Anterior cingulate cortex (tissue), 58 donors: ENCODE results near the gene NDUFB5.
"Not testable (repeated sequence)": the region's sequence is repeated elsewhere in the genome, so short reads cannot be mapped to it uniquely, and the experiment has no call there.

Experiments
- DNase-seq, 58 donors: peaks; one replicate each; lab custom pipeline; 2025; lab: John Stamatoyannopoulos, UW

The NDUFB5 gene

DNA sequence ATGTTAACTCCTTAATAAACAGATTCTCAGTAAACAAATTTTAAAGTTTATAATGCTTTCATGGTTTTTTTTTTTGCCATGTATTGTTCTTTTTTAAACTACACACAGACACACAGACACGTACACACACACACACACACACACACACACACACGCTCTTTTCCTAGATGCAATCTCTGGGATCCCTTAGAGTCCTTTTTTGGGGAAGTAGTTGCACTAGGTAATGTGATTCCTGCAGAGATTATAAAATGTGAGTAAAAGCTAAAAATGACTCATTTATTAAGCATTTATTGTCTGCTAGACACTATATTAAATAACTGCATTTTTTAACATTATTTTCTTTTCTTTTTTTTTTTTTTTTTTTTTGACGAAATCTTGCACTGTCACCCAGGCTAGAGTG, 19.9 kb downstream of the NDUFB5 start:
- no peak for DNase-seq

DNA sequence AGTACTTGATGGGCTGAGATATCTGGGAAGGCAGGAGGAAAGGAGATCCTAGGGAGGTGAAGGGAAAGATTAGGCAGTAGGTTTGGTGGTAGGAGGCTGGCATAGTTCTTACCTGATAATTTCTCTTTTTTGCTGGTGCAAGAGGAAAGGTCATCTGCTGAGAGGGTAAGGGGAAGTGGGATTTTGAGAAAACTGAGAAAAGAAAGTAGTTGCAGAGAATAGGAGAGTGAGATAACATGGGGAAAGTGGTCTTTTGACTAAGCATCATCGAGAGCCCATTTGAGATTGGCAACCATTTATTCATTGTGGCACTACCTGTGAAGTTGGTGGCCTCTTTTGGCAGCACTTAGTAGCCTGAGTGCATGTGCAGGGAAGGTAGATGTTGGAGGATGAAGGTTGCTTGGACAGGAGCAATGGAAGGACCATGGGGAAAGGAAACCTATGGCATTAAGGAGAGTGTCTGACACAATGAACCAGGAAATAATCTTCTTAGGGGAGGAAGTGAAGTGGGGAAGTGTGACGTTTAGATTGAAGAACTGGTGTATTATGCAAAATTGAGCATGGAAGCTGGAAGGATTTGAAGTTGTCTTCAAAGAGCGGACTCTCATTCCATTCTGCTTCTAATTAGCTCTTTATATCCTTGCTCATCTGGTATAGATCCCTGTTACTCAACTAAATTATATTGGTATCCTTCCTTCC, 26.3 kb downstream of the NDUFB5 start:
- DNase-seq, result no peak

DNA sequence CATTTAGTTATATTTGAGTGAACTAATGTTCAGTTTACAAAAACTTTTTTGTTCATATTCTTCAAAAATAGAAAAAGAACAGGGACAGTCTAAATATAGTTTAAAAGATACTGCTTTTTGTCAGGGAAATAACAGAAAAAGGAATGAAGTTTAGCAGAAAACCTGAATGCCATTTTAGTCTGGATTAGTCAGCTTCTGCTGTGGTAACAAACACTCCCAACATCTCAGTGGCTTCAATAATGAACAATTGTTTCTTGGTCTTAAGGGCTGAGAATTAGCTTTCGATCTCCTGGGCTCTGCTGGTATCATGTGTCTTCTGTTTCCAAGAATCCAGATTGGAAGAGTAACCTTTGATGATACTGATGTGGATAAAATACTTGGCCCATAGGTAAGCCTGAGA, 35.9 kb downstream of the NDUFB5 start:
- no peak for DNase-seq

DNA sequence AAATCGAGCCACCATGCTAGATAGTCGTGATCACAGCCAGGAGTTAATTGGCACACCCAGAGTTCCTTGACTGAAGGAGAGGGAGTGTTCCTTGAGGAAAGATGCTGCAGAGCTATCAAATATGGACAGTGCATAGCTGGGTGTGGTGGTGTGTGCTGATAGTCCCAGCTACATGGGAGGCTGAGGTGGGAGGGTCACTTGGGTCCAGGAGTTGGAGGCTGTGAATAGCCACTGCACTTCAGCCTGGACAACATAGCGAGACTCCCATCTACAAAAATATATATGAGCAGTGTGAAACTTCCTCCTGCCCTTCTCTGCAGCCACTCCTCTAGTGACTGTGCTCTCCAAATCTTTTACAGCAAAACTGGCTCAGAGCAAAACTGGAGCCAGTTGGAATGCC, 38.3 kb downstream of the NDUFB5 start:
- no peak for DNase-seq

DNA sequence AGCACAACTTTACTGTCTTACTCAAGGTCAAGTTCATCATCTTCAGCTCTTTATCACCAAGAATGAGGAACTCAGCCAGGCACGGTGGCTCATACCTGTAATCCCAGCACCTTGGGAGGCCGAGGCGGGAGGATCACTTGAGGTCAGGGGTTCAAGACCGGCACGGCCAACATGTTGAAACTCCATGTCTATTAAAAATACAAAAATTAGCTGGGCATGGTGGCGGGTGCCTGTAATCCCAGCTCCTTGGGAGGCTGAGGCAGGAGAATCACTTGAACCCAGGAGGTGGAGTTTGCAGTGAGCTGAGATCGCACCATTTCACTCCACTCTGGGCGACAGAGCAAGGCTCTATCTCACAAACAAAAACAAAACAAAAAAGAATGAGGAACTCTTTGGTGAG, 39.2 kb downstream of the NDUFB5 start:
- not testable (repeated sequence) for DNase-seq

DNA sequence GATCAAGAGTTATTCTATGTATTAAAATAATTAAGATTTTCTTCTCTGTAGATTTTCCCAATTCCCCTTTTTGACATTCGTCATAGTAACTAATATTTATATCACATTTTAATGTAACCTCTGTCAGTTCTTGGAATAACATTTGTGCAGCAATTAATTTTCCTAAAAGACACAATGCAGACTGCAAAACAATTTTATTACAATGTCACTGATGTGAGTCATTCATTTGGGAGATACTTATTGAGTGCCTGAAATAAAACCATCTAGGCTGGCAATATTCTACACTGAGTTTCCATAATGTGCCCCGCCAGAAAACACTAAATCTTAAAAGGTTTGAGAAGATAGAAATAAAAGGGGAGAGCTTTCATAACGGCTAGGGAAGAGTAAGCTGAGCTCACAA, 41.6 kb downstream of the NDUFB5 start:
- no peak for DNase-seq

DNA sequence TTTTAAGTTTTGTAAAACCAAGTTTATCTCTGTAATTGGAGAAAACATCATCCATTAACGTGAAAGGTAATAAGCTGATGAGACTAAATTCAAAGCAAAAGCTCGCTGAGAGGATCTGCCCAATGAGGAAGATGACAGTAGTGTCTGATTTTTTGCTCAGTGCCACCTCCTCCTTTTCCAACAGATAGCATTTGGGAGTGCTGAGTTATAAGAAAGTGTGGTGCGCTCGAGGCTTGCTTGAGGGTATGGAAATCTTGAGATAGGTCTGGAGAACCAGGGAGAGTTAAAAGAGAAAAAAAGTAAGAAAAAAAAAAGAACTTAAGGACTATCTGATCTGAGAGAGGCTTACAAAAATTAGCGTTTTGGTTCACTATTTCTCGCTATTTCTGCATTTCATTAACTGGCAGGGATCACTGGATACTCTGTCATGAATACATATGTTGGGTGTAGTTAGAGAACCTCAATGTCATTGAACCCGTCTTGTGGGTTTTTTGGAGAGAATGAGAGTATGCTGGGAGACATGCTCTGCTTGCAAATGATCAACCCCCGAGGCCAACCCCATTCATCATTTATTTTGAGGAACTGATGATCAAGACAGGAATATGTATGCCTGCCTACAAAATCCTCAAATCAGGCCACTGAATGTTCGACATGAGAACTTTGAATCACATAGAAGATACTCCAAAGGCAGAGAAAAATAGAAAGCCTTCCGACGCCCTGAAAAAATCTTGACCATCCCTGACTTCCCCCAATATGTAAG, 47.3 kb downstream of the NDUFB5 start:
- peak in 3 of 58 donors; percentile 2 to 51 (median 31) for DNase-seq

DNA sequence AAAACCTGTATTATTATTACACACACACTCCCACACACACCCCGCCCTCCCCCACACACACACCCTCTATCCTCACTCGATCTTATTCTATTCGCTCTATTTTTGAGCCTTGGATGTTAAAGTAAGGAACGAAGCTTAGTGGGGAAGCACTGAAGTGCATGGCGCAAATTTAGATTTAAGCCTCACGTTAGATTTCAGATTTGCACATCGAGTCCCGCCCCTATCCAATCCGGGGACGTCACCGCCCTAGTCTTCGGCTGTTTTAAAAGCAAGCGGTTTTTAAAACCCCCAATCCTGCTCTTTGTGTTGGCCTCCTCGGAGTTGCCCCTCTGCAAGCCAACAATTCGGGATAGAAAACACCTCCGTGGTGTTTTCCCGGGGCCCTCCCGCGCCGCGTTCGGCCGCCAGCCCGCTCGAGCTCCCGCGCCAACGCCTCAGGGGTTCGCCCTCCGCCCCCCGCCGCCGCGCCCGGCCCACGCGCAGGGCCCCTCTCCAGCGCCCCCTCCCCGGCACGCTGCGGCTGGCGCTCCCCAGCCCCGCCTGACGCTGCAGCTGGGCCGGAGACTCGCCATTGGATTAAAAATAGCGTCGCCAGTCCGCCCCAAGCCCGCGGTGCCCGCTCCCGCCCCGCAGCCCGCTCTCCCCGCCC, 48.0 kb downstream of the NDUFB5 start, which contains the start of gene USP13:
TSS of gene USP13 (plus strand) at position 594 of the 649 bp plus-strand sequence. CDS start 186 bp downstream, outside the sequence.
- peak in 57 of 58 donors; percentile 31 to 87 (median 73) for DNase-seq

DNA sequence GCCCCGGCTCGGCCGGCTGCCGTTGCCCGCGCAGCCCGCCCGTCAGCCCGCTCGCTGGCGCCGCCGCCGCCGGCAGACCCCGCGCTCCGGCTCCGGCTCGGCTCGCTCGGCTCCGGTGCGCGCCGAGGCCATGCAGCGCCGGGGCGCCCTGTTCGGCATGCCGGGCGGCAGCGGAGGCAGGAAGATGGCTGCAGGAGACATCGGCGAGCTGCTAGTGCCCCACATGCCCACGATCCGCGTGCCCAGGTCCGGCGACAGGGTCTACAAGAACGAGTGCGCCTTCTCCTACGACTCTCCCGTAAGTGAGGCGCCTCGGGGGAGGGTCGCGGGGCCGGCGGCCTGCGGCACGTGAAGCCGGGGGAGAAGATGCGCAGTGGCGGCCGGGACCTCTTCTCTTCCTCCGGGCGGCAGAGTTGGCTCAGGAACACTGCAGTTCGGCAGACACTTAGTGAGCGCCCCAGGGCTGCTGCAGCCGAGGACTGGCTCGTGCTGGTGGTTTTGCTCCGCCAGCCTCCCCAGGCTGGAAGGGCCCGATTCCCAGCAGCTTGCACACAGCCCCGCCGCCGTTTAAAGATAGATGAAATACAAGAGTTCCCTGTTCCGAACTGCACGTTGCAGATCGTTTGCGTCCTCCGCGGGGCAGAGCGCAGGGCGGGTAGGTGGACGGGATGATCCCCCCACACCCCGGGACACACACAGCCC, 48.7 kb downstream of the NDUFB5 start:
- peak in 57 of 58 donors; percentile 12 to 86 (median 72) for DNase-seq

DNA sequence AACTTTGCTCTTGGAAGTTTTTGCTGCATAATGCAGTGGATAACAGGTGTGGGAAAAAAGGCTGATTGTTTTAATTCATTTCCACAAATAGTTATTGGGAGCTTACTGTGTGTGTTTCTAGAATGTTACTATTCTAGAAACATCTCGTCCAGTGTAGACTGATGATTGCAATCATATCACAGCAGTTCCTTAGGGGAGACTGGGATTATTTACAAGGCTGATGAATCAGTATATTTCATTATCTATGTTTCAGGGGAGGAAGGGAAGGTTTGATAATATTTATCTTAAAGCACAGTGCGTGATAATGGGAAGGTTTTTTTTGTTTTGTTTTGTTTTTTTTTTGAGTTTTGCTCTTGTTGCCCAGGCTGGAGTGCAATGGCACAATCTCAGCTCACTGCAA, 50.6 kb downstream of the NDUFB5 start:
- no peak for DNase-seq

DNA sequence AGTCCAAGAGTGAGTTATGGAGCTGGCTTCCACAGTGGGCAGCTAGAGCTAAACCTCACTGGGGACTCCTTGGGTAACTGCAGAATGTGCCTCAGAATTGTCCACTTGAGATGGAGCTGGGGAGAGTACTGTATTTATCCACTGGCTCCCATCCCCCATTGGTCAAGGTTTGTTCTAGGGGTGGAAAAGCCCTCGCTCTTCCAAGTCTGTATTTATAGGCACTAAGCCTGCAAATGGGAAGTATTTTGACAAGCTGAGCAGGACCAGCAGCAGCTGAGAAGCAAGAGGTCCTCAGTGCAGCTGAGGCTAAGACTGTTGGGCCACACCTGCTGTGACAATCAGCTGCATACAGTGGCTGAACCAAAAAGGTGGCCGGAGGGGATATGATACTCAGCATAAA, 54.0 kb downstream of the NDUFB5 start:
- no peak for DNase-seq

DNA sequence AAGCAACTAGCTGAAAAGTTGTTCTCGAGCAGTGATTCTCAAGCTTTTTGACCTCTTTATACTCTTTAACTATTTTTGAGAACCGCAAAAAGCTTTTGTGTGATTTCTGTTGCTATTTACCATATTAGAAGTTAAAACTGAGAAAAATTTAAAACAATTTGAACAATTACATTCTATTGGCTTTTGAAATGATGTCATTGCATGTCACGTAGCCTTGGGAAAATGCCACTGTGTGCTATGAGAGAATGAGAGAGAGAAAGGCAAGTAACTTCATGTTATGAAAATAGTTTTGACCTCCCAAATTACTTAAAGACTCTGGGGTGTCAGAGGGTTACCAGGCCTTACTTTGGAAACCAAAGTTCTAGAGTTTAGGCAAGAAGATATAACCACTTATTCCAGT, 56.3 kb downstream of the NDUFB5 start:
- DNase-seq, result no peak

DNA sequence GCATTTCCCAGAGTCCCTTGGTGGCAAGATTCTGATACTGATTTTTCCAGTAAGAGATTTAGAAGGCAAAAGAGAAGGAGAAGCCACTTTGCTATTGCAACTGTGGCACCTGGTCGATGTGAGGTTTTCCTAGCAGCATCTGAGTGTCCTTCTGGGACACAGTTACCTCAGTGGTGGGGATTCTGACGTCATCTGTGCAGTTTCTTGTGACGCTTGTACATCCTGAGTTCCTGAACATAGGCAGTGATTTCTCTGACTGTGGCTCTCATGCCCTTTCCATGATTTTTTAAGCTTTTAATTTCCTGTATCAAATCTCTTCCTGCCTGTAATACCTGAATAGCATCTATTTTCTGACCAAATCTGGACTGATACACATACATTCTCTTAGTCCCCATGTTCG, 57.2 kb downstream of the NDUFB5 start:
- DNase-seq, result no peak

DNA sequence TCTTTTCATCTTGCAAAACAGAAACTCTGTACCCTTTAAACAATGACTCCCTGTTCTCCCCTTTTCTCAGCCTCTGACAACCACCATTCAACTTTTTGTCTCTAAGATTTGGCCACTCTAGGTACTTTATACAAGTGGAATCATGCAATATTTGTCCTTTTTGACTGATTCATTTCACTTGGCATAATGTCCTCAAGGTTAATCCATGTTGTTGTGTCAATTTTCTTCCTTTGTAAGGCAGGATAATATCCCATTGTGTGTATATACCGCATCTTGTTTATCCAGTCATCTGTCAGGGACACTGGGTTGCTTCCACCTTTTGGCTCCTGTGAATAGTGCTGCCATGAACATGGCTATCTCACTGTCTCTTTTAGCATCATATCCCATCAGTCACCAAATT, 58.5 kb downstream of the NDUFB5 start:
- no peak for DNase-seq

DNA sequence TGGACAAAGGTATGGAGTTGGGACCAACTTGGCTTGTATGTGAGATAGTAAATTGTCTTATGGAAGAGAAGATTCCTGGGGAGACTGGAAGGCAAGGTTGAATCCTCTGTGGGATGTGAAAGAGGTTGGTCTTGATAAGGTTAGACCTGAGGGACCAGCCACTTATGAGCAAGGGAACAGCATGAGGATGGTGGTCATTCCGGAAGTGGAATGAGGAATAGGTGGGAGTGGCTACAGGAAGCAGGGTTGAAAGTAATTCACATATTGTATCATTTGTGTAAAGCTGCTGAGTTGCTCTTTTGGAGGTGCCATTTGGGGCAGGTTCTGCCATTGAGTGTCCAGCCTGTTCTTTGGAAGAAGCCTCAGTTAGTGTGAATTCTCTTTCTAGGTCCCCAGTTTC, 61.4 kb downstream of the NDUFB5 start:
- no peak for DNase-seq

DNA sequence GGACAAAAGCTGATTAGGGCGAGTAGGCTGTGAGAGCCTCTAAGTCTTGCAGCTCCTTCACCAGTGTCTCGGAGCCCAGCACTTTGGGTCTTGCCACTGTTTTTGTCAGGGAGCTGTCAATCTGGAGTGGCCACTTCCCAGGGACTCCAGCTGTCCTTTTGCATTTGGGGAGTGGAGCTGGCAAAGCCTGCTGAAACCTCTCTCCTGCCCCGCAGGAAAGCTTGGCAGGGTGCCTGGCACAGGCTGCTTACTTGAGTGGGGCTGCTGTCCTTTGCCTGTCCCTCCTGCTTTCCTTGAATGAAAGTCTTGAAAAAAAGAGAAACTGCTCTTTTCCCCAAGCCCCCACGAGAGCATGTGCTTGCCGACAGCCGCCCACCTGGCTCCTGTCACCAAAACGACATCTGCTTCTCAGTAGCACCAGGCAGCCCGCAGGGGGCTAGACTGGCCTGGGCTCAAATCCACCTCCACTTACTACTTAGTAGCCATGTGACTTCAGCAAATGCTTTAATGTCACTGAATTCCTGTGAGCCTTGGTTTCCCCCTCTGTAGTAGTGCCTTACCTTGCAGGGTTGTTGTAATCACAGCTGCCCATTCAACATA, 61.9 kb downstream of the NDUFB5 start:
- peak in 47 of 58 donors; percentile 1 to 70 (median 20) for DNase-seq

DNA sequence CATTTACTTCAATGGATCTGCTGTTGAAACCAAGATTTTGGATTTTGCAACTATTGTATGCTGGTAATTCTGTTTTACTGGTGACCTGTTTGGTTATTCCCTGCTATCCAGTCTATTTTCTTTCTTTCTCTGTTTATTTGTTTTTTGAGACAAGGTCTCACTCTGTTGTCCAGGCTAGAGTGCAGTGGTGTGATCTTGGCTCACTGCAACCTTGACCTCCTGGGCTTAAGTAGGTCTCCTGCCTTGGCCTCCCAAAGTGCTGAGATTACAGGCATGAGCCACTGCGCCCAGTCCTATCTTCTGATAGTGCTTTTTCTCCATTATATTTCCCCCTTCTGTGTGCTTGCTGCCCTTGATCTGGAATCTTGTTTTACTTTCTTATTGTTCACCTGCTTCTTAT, 63.8 kb downstream of the NDUFB5 start:
- DNase-seq, result no peak

DNA sequence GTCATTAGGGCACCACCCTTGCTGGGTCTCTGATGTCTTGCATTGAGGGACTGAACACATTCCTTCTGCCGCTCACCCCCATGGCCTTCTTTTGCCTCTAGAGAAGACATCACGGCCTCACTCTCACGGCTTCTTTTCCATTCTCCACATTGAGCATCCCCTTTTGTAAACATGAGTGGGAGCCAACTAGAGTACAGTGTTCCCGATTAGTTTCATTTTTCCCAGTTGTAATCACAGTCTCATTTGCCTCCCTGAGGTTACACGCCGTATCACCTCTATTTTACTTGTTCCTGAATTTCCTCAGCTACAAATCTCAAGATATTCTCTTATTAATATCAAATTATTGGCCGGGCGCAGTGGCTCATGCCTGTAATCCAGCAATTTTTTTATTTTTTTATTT, 65.7 kb downstream of the NDUFB5 start:
- DNase-seq, result no peak

DNA sequence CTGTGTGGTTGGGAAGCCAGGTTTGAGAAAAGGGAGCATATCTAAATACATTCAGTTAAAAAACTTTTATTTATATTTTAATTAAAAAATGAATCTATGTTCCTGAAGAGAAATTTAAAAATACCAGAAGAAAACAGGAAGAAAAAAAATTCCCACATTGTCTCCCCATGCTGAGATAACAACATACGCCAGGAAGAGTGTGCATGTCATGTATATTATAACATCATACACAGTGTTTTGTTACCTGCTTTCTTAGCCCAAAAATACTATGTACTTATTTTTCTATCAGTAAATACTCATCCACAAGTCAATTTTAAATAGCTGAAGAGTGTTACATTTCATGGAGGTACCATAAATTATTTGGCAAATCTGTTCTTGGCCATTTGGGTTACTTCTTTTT, 66.7 kb downstream of the NDUFB5 start:
- DNase-seq, result no peak

DNA sequence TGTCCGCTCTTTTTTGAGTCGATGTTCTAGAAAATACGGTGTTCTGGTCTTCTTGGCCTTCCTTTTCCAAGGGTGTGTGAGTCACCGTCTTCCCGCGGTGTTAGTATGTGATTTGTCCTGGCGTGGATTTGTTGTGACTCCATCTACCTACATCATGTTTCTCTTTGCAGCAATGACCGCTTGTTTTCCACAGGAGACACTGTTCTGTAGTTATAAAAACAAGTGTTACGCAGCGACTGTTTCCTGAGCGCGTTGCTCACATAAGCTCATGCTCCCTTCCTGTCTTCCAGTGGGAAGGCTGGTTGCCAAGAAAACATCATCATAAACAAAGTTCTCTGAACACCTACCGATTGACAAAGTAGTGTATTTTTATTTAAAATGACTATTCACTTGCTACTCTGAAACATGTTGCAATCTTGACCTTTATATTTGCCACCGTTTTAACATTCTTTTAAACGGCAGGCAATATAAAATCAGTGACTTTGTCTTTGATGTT, 67.2 kb downstream of the NDUFB5 start:
- no peak for DNase-seq
